Progenitor cell of endocrine pancreas (in vitro differentiated cells): ENCODE results near the gene DYNC1I2. TPM values are rescaled to one million over a fixed set of nuclear protein-coding genes. Genes with fewer than 3 reads are reported as not detected.

Experiments used
- DNase-seq: peaks from one replicate; pipeline ENCODE4 v3.0.0; 2021; ENCODE audit warnings: low spot score; ENCODE audit not compliant: unreplicated experiment
- H3K27ac Mint-ChIP-seq: 2 replicates; pipeline ENCODE4 v1.8.0; 2021; ENCODE audit warnings: mild to moderate bottlenecking, moderate library complexity, mixed read lengths
- H3K27me3 Mint-ChIP-seq: 2 replicates; pipeline ENCODE4 v1.8.0; 2021; ENCODE audit warnings: mixed read lengths
- H3K36me3 Mint-ChIP-seq: 2 replicates; pipeline ENCODE4 v1.8.0; 2022; ENCODE audit warnings: mixed read lengths; ENCODE audit not compliant: insufficient read depth
- H3K4me1 Mint-ChIP-seq: 2 replicates; pipeline ENCODE4 v1.8.0; 2021; ENCODE audit warnings: low read depth, mixed read lengths
- H3K4me3 Mint-ChIP-seq: 2 replicates; pipeline ENCODE4 v1.8.0; 2021; ENCODE audit warnings: low read depth, mild to moderate bottlenecking, moderate library complexity, mixed read lengths
- H3K9me3 Mint-ChIP-seq: 2 replicates; pipeline ENCODE4 v1.8.0; 2021; ENCODE audit warnings: low read depth, mixed read lengths
- long read RNA-seq: library from polyadenylated mRNA; unstranded; transcript quantifications from one replicate; pipeline ENCODE4 v2.0.0, GENCODE V29; 2020
- total RNA-seq: library from RNA; stranded (reverse); gene quantifications from 2 replicates; pipeline ENCODE4 v1.2.1, GENCODE V29; 2021
- TF ChIP-seq, protein P1 (sequence below): fragments of 200-600 bp; sonication (generic); IDR thresholded peaks from one replicate; pipeline ENCODE4 v1.5.0; 2021; ENCODE audit warnings: antibody characterized with exemption, mild to moderate bottlenecking; ENCODE audit not compliant: unreplicated experiment

DYNC1I2 gene
- 116 and 118 TPM in 2 replicates for total RNA-seq
- long read RNA-seq, transcript DYNC1I2-201 (16 exons, 2,589 nt), result minor isoform, 38 of 139 reads
- long read RNA-seq, transcript DYNC1I2-204 (17 exons, 2,196 nt), result minor isoform, 5 of 139 reads
- long read RNA-seq, transcript DYNC1I2-203 (16 exons, 2,572 nt), result major isoform, 44 of 139 reads
- long read RNA-seq, partial matches to known transcripts, result 29 of 139 reads
- long read RNA-seq, other reads (novel, unspliced or antisense), result 17 of 139 reads

DNA sequence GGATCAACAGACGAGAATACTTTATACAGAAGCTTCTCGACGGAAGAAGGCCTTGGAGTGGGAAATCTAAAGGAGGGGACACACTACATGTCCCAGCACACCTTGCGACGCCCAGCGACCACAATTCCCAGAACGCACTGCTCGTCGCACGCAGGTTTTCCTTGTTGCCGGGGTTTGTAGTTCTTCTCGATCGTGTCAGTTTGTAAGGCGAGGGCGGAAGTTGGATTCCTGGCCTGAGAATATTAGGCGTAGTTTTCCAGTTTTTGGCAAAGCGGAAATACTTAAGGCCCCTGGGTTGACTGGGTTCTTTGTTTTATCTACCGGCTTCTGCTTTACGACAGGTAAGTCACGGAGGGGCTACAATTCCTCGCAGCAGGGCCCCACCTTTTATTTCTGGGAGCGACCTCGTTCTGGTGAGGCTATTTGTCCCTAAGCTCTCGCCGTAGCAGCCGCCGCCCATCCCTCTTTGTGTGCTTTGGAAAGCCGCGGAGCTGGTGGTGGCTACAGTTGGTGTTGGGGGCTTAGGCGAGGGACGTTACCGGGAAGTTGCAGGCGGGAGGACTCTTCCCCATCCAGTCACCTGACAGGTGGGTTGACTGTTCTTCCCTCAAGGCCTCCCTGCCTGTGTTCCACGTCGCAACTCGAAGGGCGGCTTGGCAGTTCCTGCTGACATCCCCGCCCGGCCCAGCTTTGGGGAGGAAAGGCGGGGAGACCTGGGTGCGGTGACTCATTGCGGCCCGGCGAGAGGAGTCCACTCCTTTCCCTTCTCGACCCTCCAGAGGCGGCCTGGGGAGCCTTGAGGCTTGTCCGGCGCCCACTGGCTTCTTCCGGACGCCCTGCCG is at the start of gene DYNC1I2:
DYNC1I2 (plus strand) TSS at position 183 of the 842 bp plus-strand sequence. CDS start 2,687 bp downstream, outside the sequence.
- Mint-ChIP-seq H3K27me3 (no peaks in the 10 kb centered on the region), H3K4me3 (peak within 1 kb of the TSS; percentile 98), H3K9me3 (no peaks in the 10 kb centered on the region), H3K27ac (peak within 1 kb of the TSS; percentile 98), H3K36me3 (peaks cover 3% of the 10 kb centered on the region), H3K4me1 (peaks cover 12% of the 10 kb centered on the region)
- TF ChIP-seq, protein P1, sequence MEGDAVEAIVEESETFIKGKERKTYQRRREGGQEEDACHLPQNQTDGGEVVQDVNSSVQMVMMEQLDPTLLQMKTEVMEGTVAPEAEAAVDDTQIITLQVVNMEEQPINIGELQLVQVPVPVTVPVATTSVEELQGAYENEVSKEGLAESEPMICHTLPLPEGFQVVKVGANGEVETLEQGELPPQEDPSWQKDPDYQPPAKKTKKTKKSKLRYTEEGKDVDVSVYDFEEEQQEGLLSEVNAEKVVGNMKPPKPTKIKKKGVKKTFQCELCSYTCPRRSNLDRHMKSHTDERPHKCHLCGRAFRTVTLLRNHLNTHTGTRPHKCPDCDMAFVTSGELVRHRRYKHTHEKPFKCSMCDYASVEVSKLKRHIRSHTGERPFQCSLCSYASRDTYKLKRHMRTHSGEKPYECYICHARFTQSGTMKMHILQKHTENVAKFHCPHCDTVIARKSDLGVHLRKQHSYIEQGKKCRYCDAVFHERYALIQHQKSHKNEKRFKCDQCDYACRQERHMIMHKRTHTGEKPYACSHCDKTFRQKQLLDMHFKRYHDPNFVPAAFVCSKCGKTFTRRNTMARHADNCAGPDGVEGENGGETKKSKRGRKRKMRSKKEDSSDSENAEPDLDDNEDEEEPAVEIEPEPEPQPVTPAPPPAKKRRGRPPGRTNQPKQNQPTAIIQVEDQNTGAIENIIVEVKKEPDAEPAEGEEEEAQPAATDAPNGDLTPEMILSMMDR, result no peak
- peak; percentile 63 for DNase-seq

GRCh38 chr2:171651667-171652415 is 35.4 kb upstream of the DYNC1I2 start:
- Mint-ChIP-seq H3K4me3 (no peak overlapping the region), H3K36me3 (no peaks in the 10 kb centered on the region), H3K4me1 (no peaks in the 10 kb centered on the region), H3K27ac (no peak overlapping the region), H3K9me3 (peaks cover 25% of the 10 kb centered on the region), H3K27me3 (peaks cover 13% of the 10 kb centered on the region)
- TF ChIP-seq, protein P1, result no peak
- DNase-seq, result no peak

- H3K27ac Mint-ChIP-seq, result no peak overlapping the region
- peaks cover 15% of the 10 kb centered on the region for H3K27me3 Mint-ChIP-seq
- no peak overlapping the region for H3K4me3 Mint-ChIP-seq
- H3K4me1 Mint-ChIP-seq, result no peaks in the 10 kb centered on the region
- H3K9me3 Mint-ChIP-seq, result peaks cover 25% of the 10 kb centered on the region
- TF ChIP-seq, protein P1, result no peak
- DNase-seq, result no peak
- H3K36me3 Mint-ChIP-seq, result no peaks in the 10 kb centered on the region
These were observed 34.9 kb upstream of the DYNC1I2 start for GRCh38 chr2:171652416-171652785.

DNA sequence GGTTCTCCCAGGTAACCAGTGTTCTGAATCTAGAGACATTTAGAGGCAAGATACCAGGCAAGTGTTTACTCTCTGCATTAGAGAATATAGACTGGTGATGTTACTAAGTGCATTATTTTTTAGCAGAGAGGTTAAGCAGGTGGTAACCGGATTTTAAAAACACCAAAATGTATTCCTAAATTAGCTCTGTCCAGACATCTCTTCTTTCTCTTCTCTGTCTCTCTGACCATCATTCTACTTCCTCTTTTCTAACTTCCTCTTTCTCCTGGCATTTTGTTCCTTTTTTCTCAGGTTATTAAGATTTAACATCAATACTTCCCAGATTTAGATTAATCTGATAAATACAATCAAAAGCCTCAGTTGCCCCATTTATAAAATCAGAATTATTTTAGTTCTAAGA is 31.7 kb upstream of the DYNC1I2 start:
- Mint-ChIP-seq H3K36me3 (no peaks in the 10 kb centered on the region), H3K4me1 (no peaks in the 10 kb centered on the region), H3K4me3 (no peak overlapping the region), H3K27ac (no peak overlapping the region), H3K27me3 (peaks cover 29% of the 10 kb centered on the region), H3K9me3 (peaks cover 10% of the 10 kb centered on the region)
- no peak for DNase-seq
- TF ChIP-seq, protein P1, result no peak

DNA sequence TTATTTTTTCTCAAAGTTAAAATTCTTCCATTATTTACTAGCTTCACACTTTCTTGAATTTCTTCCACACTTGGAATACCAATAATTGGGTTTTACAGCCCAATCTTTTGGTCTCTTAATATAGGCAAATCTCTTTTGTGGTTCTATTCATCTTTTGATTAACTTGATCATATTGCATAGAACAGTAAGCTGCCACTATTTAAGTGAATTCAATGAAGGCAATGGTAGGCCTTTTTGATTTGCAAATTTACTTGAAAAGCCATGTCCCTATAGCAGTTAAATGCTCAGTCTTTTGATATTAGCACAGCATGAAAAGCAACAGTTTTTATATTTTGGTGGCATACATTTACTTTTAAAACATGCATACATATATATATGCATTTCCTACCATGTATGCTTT is 20.2 kb upstream of the DYNC1I2 start:
- Mint-ChIP-seq H3K27me3 (peaks cover 18% of the 10 kb centered on the region), H3K27ac (no peak overlapping the region), H3K4me3 (no peak overlapping the region), H3K9me3 (no peaks in the 10 kb centered on the region), H3K36me3 (no peaks in the 10 kb centered on the region), H3K4me1 (no peaks in the 10 kb centered on the region)
- TF ChIP-seq, protein P1, result no peak
- DNase-seq, result no peak
